Stimulated activated CD8-positive, alpha-beta memory T cell treated with anti-CD3 and anti-CD28 coated beads, Interleukin-15, amount 100 ng/mL, for 48 hours (primary cell): Measurements from ENCODE around the gene MEA1.

Experiments used
- DNase-seq, 2 donors: peaks; one replicate each; pipeline ENCODE4 v3.0.0-alpha.2; 2020; ENCODE audit warnings: low read depth in 2 of 2

MEA1 gene

GRCh38 chr6:43038727-43039126 is 25.0 kb upstream of the MEA1 start:
- DNase-seq, result no peak

GRCh38 chr6:43037706-43038105 is 24.0 kb upstream of the MEA1 start:
- DNase-seq, result no peak

- no peak for DNase-seq
Observed at GRCh38 chr6:43037197-43037596, 23.5 kb upstream of the MEA1 start.

- no peak for DNase-seq
Observed at GRCh38 chr6:43036712-43037111, 23.0 kb upstream of the MEA1 start.

GRCh38 chr6:43035495-43036194 is 21.9 kb upstream of the MEA1 start:
- no peak for DNase-seq

GRCh38 chr6:43034190-43034525 is 20.4 kb upstream of the MEA1 start:
- DNase-seq, result no peak

- no peak for DNase-seq
Observed at GRCh38 chr6:43033496-43034189, 19.9 kb upstream of the MEA1 start.

GRCh38 chr6:43032326-43032725 is 18.6 kb upstream of the MEA1 start:
- no peak for DNase-seq

- DNase-seq, result no peak
Observed at GRCh38 chr6:43029120-43029519, 15.4 kb upstream of the MEA1 start.

- no peak for DNase-seq
Observed at GRCh38 chr6:43026365-43026764, 12.6 kb upstream of the MEA1 start.

- peak in 1 of 2 donors; percentile 4 for DNase-seq
Observed at GRCh38 chr6:43024436-43024835, 10.7 kb upstream of the MEA1 start.

GRCh38 chr6:43021270-43022047 is 7.7 kb upstream of the MEA1 start, which contains the start of gene RRP36:
RRP36 (plus strand) TSS chr6:43021623; CDS start chr6:43021655, 32 bp downstream.
- DNase-seq, result peak; percentile 58 to 69

- no peak for DNase-seq
Observed at GRCh38 chr6:43020847-43021246, 7.1 kb upstream of the MEA1 start.

GRCh38 chr6:43020052-43020705 is 6.4 kb upstream of the MEA1 start:
- no peak for DNase-seq

- no peak for DNase-seq
Observed at GRCh38 chr6:43019152-43019551, 5.4 kb upstream of the MEA1 start.

- no peak for DNase-seq
Observed at GRCh38 chr6:43016943-43017334, 3.2 kb upstream of the MEA1 start.

- no peak for DNase-seq
Observed at GRCh38 chr6:43016176-43016942, 2.6 kb upstream of the MEA1 start.

GRCh38 chr6:43014434-43014909 is 726 bp upstream of the MEA1 start:
- no peak for DNase-seq

- DNase-seq, result no peak
Observed at GRCh38 chr6:43013097-43013842, 476 bp downstream of the MEA1 start.

GRCh38 chr6:43012364-43012763 is 1.4 kb downstream of the MEA1 start:
- DNase-seq, result no peak

GRCh38 chr6:43011207-43011606 is 2.5 kb downstream of the MEA1 start:
- DNase-seq, result no peak
